ENCODE results near the gene ARHGEF4. TPM values are rescaled to one million over a fixed set of nuclear protein-coding genes. Genes with fewer than 3 reads are reported as not detected.

Gene ARHGEF4, protein sequence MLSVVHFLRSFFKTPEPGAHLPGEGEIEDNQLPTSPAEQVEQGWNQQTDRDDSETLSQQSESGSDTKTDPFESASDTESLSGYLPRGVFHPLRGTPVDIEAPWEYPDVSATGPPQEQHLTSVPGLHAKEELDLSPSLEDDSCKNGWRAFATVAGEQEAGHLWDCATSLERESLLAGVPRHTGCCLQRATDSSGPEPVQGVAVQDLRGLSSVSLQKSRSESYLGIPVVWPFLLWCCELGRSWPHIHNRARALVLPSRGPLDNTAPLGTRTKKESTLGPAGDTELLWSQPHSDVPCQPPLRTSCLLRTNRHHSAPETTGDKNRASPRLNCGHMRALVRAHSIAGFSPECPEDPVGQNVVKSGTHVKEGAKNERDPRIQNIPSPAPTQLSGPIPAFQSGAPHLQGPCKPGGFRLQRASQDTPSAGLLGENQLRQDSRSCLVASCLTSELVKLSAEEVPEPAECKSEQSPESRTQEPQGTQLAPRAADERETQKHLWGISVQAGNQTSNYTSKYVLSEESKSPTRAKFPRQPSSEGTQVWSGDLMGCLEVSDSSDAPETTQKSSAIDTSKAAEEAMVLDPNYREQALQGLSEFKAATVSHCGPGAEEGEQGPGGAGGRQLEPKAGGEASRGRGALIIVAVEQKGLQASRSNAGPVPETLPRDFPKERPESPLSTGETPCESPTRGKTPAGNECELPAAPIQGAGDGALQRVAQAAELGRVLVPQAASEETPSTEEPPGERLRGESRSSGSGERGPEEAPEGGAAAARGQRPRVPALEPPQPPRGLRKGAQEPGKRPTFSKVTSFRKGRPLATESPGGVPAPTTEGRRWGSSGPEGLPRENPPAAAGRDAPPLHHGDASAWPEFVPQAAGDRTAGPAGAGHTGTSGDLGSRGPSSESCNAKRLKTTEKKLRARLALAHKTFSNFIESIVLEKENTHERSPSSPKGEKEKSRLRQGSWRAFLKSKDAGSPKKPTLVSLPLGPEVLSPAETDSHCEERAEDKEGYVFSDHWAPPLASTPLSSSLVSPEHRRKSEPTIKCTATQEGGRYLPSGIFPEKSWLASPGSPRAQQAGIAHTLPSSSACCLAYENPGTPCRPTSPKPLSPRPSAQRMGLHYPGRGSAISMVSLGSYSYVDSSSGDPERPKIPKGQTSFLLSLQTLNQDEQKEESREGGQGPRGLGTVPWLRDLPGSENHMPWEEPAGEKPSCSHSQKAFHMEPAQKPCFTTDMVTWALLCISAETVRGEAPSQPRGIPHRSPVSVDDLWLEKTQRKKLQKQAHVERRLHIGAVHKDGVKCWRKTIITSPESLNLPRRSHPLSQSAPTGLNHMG (N-terminal part only)
- 1 to 10 TPM in 1 of 2 donors, under 1 TPM in 1; 0.77 to 1.5 TPM for total RNA-seq
- total RNA-seq = 3.7 to 5.2 reads per million in 2 donors

DNA sequence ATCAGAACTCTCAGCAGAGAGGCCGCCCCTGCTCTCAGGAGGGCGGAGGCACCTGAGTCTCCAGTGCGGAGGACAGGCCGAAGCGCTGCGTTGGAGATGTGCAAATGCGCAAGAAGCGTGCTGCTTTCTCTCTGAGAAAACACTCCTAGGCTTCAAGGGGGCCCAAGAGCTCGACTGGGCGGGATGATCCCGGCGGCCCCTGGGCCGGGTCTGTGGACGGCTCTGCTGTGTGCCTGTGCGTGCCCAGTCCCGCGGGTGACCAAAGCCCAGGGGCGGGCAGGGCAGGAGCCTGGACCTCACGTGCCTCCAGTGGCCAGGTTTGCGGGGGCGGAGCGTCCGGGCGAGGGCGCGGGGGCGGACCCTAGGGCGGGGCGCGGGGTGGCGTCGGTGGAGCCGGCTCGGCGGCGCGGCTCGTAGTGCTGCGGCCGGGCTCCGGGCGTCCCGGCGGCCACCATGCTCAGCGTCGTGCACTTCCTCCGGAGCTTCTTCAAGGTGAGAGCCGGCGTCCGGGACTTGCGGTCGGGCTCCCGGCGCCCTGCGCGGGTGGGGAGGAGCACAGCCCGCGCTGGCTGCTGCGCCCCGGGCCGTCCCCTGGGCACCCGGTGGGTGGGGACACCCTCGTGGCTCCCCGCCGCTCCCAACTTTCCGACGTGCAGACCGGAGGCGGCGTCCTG is at the start of gene ARHGEF4:
Gene ARHGEF4 (plus strand): TSS at position 414 of the 674 bp plus-strand sequence. CDS start 40 bp downstream, at position 454.
- peak; percentile 67 for ATAC-seq
- H3K27me3 Mint-ChIP-seq = peaks cover 60% of the 10 kb centered on the region
- peak within 1 kb of the TSS; percentile 56 for H3K4me3 Mint-ChIP-seq

GRCh38 chr2:130787841-130788240 is 48.9 kb upstream of the ARHGEF4 start:
- Mint-ChIP-seq H3K4me1 (no peaks in the 10 kb centered on the region), H3K36me3 (ENCODE audit: low read depth) (peaks cover 3% of the 10 kb centered on the region), H3K27ac (no peak overlapping the region), H3K4me3 (no peak overlapping the region), H3K27me3 (peaks cover 39% of the 10 kb centered on the region)
- no peaks in the 10 kb centered on the region for H3K9me3 ChIP-seq (ENCODE audit: control insufficient read depth, low read length, poor library complexity, severe bottlenecking)
- no peak for ATAC-seq
- DNase-seq = no peak

More for the DNA sequence above, at the start of gene ARHGEF4:
- no peaks in the 10 kb centered on the region for H3K4me1 Mint-ChIP-seq
- no peak for DNase-seq
- H3K9me3 ChIP-seq (ENCODE audit: control insufficient read depth, low read length, poor library complexity, severe bottlenecking) = no peaks in the 10 kb centered on the region
- H3K27ac Mint-ChIP-seq = no peak within 1 kb of the TSS
- no peaks in the 10 kb centered on the region for H3K36me3 Mint-ChIP-seq (ENCODE audit: low read depth)

DNA sequence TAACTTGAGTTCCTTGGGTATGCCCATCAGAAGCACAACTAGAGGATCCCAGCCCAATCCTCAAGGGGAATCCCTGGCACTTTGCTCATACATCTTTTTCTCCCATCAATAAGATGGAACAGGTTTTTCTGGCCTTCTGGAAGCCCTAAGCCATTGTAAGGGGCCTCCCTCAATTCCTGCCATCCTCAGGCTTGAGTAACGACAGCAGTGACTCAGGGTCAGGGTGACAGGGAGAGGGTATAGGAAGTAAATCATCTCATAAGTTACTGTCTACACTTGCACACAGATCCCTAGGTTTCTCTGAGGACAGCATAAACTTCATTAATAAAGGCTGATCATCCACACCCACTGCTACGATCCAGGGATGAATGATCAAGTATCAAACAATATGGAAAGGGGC is 46.4 kb upstream of the ARHGEF4 start:
- ATAC-seq = no peak
- peaks cover 3% of the 10 kb centered on the region for H3K36me3 Mint-ChIP-seq (ENCODE audit: low read depth)
- H3K4me1 Mint-ChIP-seq = no peaks in the 10 kb centered on the region
- no peak overlapping the region for H3K27ac Mint-ChIP-seq
- no peaks in the 10 kb centered on the region for H3K9me3 ChIP-seq (ENCODE audit: control insufficient read depth, low read length, poor library complexity, severe bottlenecking)
- no peak overlapping the region for H3K4me3 Mint-ChIP-seq
- DNase-seq = no peak
- peaks cover 42% of the 10 kb centered on the region for H3K27me3 Mint-ChIP-seq

- H3K4me1 Mint-ChIP-seq = no peaks in the 10 kb centered on the region
- H3K36me3 Mint-ChIP-seq (ENCODE audit: low read depth) = peaks cover 3% of the 10 kb centered on the region
- H3K27ac Mint-ChIP-seq = no peak overlapping the region
- no peak for DNase-seq
- peaks cover 42% of the 10 kb centered on the region for H3K27me3 Mint-ChIP-seq
- H3K4me3 Mint-ChIP-seq = no peak overlapping the region
- ATAC-seq = no peak
- no peaks in the 10 kb centered on the region for H3K9me3 ChIP-seq (ENCODE audit: control insufficient read depth, low read length, poor library complexity, severe bottlenecking)
Measured at GRCh38 chr2:130790804-130791616, 45.7 kb upstream of the ARHGEF4 start.

- no peaks in the 10 kb centered on the region for H3K4me1 Mint-ChIP-seq
- peaks cover 42% of the 10 kb centered on the region for H3K27me3 Mint-ChIP-seq
- ATAC-seq (no peak), DNase-seq (no peak)
- H3K4me3 Mint-ChIP-seq = no peak overlapping the region
- H3K9me3 ChIP-seq (ENCODE audit: control insufficient read depth, low read length, poor library complexity, severe bottlenecking) = no peaks in the 10 kb centered on the region
- peaks cover 3% of the 10 kb centered on the region for H3K36me3 Mint-ChIP-seq (ENCODE audit: low read depth)
- no peak overlapping the region for H3K27ac Mint-ChIP-seq
Measured at GRCh38 chr2:130791617-130791939, 45.1 kb upstream of the ARHGEF4 start.

DNA sequence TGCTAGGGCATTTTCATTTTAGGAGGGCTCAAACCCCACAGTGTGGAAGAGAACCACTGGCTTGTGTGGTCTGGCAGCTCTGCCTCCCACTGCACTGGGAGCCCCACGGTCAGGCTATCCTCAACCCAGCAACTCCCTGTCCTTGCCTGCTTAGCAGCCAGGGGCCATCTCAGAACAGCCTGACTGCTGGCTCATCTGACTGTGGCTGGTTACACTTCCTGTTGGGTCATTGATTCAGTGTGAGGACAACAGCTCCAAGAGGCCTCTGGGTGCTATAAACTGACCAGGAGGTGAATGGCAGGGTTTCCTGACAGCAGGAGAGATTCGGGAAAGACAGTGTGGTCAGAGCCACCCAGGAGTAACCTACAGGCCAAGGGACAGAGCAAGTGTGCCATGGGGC is 41.3 kb upstream of the ARHGEF4 start:
- Mint-ChIP-seq H3K36me3 (ENCODE audit: low read depth) (no peaks in the 10 kb centered on the region), H3K4me3 (no peak overlapping the region), H3K27ac (no peak overlapping the region), H3K4me1 (peaks cover 3% of the 10 kb centered on the region), H3K27me3 (peaks cover 20% of the 10 kb centered on the region)
- ATAC-seq = no peak
- DNase-seq = no peak
- H3K9me3 ChIP-seq (ENCODE audit: control insufficient read depth, low read length, poor library complexity, severe bottlenecking) = no peaks in the 10 kb centered on the region

DNA sequence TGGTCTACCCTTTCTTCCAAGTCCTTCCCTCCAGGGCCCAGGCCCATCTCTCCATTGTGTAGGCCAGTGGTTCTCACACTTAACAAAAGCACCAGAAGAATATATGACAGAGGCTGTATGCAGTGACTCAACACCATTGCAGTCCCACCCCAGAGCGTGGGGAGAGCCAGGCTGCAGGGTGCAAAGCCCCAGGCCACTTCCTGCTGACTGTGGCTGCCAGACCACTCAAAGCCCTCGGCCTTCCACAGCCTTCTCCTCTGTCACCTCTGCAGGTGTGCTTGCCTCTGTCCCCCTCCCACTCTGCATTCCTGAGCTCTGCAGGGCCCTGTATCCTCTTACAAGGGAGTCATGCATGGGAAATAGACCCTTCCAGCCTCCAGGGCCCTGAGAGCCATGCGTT is 40.4 kb upstream of the ARHGEF4 start:
- ATAC-seq (no peak), DNase-seq (no peak)
- Mint-ChIP-seq H3K27ac (no peak overlapping the region), H3K4me3 (no peak overlapping the region), H3K36me3 (ENCODE audit: low read depth) (no peaks in the 10 kb centered on the region), H3K27me3 (peaks cover 20% of the 10 kb centered on the region), H3K4me1 (peaks cover 3% of the 10 kb centered on the region)
- H3K9me3 ChIP-seq (ENCODE audit: control insufficient read depth, low read length, poor library complexity, severe bottlenecking) = no peaks in the 10 kb centered on the region

DNA sequence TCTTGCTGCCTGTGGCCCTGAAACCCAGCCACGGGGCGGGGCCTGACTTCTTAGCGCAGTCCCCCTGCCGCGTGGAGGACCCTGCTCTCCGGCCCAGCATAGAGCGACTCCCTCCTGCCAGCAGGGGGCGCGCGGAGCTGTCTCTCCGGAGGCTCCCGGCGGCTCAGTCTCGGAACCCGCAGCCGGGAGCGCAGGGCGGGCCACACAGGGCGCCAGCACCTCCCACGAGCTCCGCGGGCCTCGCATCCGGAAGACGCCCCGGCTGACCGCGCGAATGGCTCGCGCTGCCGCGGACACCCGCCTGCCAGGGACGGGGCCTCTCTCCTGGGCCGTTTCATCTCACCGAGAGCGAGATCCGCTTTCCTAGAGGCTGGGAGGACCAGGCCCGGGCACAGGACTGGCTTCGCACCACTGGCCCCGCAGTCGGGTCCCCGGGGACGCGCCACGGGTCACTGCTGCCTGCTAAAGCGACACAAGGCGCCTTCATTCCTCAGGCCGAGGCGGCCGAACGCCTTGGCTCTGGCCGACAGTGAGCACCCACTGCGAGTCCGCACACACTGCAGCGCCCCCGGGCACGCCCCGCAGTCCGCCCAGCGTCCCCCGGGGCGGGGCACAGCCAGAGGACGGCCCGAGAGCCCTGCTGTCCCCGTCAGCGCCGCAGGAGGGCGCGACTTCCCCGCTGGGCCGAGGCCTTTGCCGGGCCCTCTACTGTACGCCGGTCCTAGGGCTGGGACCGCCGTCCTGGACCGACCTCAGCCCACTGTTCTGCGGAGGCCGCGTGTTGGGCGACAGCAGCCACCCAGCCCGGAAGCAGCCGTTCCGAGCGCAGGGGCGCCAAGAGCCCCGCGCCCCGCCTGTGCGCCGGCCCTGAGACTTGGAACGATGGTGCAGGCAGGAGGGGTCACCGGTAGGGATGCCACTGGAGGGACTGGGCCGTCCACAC is 39.0 kb upstream of the ARHGEF4 start:
- Mint-ChIP-seq H3K4me3 (peak overlapping the region; percentile 71), H3K36me3 (ENCODE audit: low read depth) (no peaks in the 10 kb centered on the region)

DNA sequence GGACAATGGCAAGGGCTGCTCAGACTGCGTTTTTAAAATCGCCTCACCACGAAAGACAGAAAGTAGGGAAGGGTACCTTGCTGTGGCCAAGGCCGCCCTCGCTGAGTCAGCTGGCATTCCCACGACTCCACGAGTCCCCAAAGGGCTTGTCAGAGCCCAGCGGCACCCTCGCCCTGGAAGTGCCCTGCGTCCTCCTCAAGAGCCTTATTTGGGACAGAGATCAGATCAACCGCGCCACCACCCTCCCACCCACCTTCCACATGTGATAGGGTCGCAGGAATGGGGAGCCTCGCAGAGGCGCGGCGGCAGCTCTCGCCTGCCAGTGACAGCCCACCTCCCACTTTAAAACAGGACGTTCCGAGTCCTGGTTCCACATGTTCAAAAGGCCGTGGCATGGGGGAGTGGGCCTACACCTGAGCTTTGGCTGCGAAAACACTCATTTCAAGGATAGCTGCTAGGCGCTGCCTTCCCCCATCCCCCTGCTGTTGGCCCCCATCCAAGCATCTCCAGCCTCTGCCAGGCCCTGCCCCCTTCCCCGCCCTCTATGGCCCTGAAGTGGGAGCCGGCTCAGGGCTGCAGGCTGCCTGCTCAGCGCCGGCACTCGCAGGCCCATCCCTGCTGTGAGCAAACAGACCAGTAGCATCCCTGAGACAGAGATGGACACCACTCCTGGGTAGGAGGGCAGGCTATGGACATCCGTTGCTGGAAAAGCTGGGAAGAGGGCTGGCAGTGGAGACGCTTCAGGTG is 38.1 kb upstream of the ARHGEF4 start:
- peaks cover 3% of the 10 kb centered on the region for H3K4me1 Mint-ChIP-seq
- H3K27ac Mint-ChIP-seq = peak overlapping the region; percentile 24

More for the DNA sequence above, 39.0 kb upstream of the ARHGEF4 start:
- H3K9me3 ChIP-seq (ENCODE audit: control insufficient read depth, low read length, poor library complexity, severe bottlenecking) = no peaks in the 10 kb centered on the region
- Mint-ChIP-seq H3K27ac (peak overlapping the region; percentile 24), H3K27me3 (peaks cover 11% of the 10 kb centered on the region), H3K4me1 (peaks cover 3% of the 10 kb centered on the region)
- DNase-seq (peak; percentile 84 to 94 (median 91)), ATAC-seq (peak; percentile 91)

DNA sequence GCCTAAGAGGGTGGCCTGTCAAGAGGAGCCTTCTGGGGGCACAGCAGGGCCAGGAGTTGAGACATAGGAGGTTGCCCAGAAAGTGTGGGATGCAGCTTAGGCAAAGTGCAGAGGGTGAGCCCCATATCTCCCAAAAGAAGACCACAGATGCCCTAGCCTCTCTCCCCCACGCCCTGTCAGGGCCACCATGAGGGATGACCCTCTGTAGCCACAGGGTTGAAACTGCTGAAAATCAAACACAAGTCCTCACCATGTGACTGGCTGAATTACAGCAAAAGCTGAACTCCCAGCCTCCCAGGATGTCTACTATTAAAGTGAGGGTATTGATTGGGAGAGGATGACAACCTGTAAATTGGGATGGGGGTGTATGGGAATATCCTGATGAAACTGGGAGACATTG is 37.4 kb upstream of the ARHGEF4 start:
- H3K27me3 Mint-ChIP-seq = peaks cover 5% of the 10 kb centered on the region
- ATAC-seq (no peak), DNase-seq (no peak)
- H3K4me3 Mint-ChIP-seq = peak overlapping the region; percentile 58
- no peaks in the 10 kb centered on the region for H3K9me3 ChIP-seq (ENCODE audit: control insufficient read depth, low read length, poor library complexity, severe bottlenecking)
- no peak overlapping the region for H3K27ac Mint-ChIP-seq
- H3K36me3 Mint-ChIP-seq (ENCODE audit: low read depth) = no peaks in the 10 kb centered on the region
- peaks cover 3% of the 10 kb centered on the region for H3K4me1 Mint-ChIP-seq

More for the DNA sequence above, 38.1 kb upstream of the ARHGEF4 start:
- Mint-ChIP-seq H3K27me3 (peaks cover 5% of the 10 kb centered on the region), H3K36me3 (ENCODE audit: low read depth) (no peaks in the 10 kb centered on the region), H3K4me3 (peak overlapping the region; percentile 71)
- no peak for DNase-seq
- no peak for ATAC-seq
- no peaks in the 10 kb centered on the region for H3K9me3 ChIP-seq (ENCODE audit: control insufficient read depth, low read length, poor library complexity, severe bottlenecking)
